ENCODE measurements around the gene OXSM. TPM values are rescaled to one million over a fixed set of nuclear protein-coding genes. Genes with fewer than 3 reads are reported as not detected.
A peak's percentile ranks its signal among the peaks of the same experiment; 100 is the strongest.

OXSM gene
- total RNA-seq, 1 donor, result 7.6 TPM

DNA sequence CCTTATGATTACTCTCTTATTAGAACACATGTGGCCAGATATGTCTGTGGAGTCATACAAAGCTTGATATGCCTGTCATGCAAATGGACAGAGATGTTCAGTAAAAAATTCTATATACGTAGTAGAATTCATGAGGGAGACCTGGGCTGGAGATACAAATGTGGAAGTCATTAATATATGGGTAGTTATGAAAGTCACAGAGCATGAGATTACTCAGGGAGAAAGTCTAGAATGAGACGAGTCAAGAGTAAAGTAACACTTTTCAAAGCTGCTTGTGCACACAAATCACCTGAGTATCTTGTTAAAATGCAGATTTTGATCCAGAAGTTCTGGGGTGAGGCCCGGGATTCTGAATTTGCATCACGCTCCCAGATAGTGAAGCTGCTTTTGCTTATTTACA is 28.4 kb downstream of the OXSM start:
- DNase-seq (ENCODE audit: low read depth), result no peak
- H3K4me3 ChIP-seq (ENCODE audit: low read depth, low read length), result no peak overlapping the region
- TF ChIP-seq CTCF (IDR thresholded peaks at IDR 0.05; ENCODE audit: insufficient read depth, low read length), result no peak

DNA sequence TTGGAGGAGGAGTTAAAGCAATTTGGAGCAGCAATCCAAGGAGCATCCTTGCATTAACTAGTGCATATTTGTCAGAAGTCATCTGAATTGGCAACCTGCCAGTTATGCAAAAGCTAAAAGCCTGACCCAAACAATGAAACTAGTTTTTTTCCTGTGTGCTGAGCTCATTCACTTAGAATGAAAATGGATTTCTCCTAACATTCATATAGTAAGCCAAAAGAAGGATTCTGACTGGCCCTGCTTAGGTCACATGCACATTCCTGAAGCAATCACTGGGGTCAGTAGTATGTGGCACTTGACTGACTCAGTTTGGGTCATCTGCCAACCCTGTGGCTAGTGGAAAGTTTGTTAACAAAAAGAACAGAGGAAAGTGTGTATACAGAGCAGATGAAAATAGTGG is 30.5 kb downstream of the OXSM start:
- TF ChIP-seq CTCF (IDR thresholded peaks at IDR 0.05; ENCODE audit: insufficient read depth, low read length), result no peak
- H3K4me3 ChIP-seq (ENCODE audit: low read depth, low read length), result no peak overlapping the region
- DNase-seq (ENCODE audit: low read depth), result peak; percentile 90

DNA sequence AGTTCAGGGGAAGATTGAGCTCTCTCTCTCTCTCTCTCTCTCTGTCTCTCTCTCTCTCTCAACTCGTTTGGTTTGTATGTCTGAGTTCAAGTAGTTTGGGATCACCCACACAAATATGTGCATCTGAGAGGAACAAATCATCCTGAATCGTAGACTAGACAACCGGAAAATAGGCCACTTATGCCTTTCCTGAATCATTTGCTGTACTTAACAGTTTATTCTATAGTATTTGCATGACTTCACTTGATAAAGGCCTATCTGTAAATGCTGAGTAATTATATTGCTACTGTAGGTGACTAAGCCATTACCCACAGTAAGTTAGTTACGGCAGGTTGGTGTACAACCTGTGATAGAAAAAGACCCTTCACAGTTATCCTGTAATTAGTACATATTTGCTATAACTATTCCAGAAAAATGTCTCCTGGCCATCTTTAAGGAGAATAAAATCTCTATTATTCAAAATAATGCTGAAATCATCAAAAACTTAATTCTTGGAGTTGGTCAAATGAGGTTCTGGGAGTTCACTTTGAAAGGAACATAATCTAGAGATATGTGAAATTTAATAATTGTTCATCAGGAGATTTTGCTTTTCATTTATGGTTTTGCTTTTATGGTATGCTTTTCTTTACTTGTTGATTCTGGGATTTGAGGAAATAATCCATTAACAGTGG is 31.1 kb downstream of the OXSM start:
- TF ChIP-seq CTCF (IDR thresholded peaks at IDR 0.05; ENCODE audit: insufficient read depth, low read length), result no peak
- H3K4me3 ChIP-seq (ENCODE audit: low read depth, low read length), result no peak overlapping the region
- no peak for DNase-seq (ENCODE audit: low read depth)

GRCh38 chr3:25821746-25822573 is 32.1 kb downstream of the OXSM start:
- DNase-seq (ENCODE audit: low read depth), result no peak
- no peak for TF ChIP-seq CTCF (IDR thresholded peaks at IDR 0.05; ENCODE audit: insufficient read depth, low read length)
- H3K4me3 ChIP-seq (ENCODE audit: low read depth, low read length), result no peak overlapping the region

DNA sequence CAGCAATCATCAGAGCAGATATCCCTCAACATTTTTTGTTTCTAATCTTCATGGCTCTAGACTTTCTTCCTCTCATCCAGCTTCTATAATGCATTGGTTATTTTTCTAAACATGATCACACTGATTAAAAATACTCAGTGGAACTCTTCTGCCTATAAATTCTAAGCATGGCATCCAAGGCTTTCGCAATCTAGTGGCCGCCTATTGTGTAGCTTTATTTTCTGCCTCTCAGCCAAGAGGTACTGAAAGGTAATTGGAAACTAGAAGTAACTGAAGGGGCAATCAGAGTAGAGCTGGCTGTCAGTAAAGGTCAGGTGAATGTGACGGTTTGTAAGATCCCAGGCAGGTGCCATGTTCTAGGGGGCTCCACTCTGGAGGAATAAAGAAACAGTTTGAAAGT is 33.4 kb downstream of the OXSM start:
- no peak overlapping the region for H3K4me3 ChIP-seq (ENCODE audit: low read depth, low read length)
- no peak for DNase-seq (ENCODE audit: low read depth)
- TF ChIP-seq CTCF (IDR thresholded peaks at IDR 0.05; ENCODE audit: insufficient read depth, low read length), result no peak

DNA sequence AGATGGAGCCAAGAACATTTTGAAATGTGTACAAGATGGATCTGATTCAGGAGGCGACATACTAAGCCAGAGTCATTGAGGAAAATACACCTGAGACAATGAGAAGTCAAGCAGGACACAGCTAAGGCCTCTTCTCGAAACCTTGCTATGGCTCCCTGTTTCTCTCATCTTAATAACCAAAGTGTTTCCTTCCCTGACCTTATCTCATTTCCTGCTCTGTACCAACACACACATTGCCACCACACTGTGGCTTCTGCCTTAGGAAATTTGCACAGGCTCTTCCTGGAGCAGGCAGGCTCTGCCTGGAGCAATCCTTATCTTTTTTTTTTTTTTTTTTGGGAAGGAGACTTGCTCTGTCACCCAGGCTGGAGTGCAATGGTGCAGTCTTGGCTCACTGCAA is 36.6 kb downstream of the OXSM start:
- TF ChIP-seq CTCF (IDR thresholded peaks at IDR 0.05; ENCODE audit: insufficient read depth, low read length), result no peak
- no peak for DNase-seq (ENCODE audit: low read depth)
- no peak overlapping the region for H3K4me3 ChIP-seq (ENCODE audit: low read depth, low read length)

All from fibroblast of the aortic adventitia (primary cell).